Gastrocnemius medialis (tissue), 4 donors: Measurements from ENCODE around the gene LRG1.

Experiments used
- CTCF ChIP-seq, 5 experiments: fragments of 450-650 bp in 3 of 5; fragments of 200-600 bp in 2 of 5; sonication (generic) in 2 of 5; IDR thresholded peaks in 4 of 5; conservative IDR thresholded peaks in 1 of 5; 1 replicate in 4 of 5; 2 replicates in 1 of 5; pipeline ENCODE4 v1.5.1; 2016 to 2019; ENCODE audit warnings: antibody characterized with exemption in 5 of 5, mild to moderate bottlenecking in 3 of 5, moderate library complexity in 3 of 5
- POLR2A ChIP-seq, 2 donors: fragments of 450-650 bp; IDR thresholded peaks; one replicate each; pipeline ENCODE4 v1.6.1; 2017; ENCODE audit warnings: antibody characterized with exemption in 2 of 2, mild to moderate bottlenecking in 2 of 2, moderate library complexity in 2 of 2

- no peak for TF ChIP-seq CTCF (IDR thresholded peaks at IDR 0.05 in 4 of 5, conservative IDR thresholded peaks at IDR 0.05 in 1 of 5)
- no peak for TF ChIP-seq POLR2A (IDR thresholded peaks at IDR 0.05)
Observed at GRCh38 chr19:4542896-4543841, 3.3 kb upstream of the LRG1 start.
